Muscle layer of duodenum (tissue), 2 donors: ENCODE results near the gene TAMALIN.

ENCODE experiments used
- H3K27ac ChIP-seq: one replicate; pipeline ENCODE4 v1.7.0; 2013; ENCODE audit warnings: mild to moderate bottlenecking, low read length
- H3K27me3 ChIP-seq: one replicate; pipeline ENCODE4 v1.7.0; 2013; ENCODE audit warnings: low read depth, mild to moderate bottlenecking, control low read depth, low read length
- H3K36me3 ChIP-seq, 2 donors: one replicate each; pipeline ENCODE4 v1.7.0; 2013; ENCODE audit warnings: low read length in 2 of 2, control low read depth in 1 of 2, mild to moderate bottlenecking in 1 of 2; ENCODE audit not compliant: insufficient read depth in 2 of 2, control insufficient read depth in 1 of 2
- H3K4me1 ChIP-seq, 2 donors: one replicate each; pipeline ENCODE4 v1.7.0; 2013; ENCODE audit warnings: low read length in 2 of 2, mild to moderate bottlenecking in 2 of 2, control low read depth in 1 of 2, moderate library complexity in 1 of 2; ENCODE audit not compliant: insufficient read depth in 2 of 2, control insufficient read depth in 1 of 2
- H3K4me3 ChIP-seq, 2 donors: one replicate each; pipeline ENCODE4 v1.7.0; 2013; ENCODE audit warnings: low read length in 2 of 2, low read depth in 1 of 2, mild to moderate bottlenecking in 1 of 2
- H3K9me3 ChIP-seq, 2 donors: one replicate each; pipeline ENCODE4 v1.7.0; 2013; ENCODE audit warnings: low read length in 2 of 2, control low read depth in 1 of 2, mild to moderate bottlenecking in 1 of 2; ENCODE audit not compliant: control insufficient read depth in 1 of 2
- donor health status: healthy.

Gene TAMALIN

DNA sequence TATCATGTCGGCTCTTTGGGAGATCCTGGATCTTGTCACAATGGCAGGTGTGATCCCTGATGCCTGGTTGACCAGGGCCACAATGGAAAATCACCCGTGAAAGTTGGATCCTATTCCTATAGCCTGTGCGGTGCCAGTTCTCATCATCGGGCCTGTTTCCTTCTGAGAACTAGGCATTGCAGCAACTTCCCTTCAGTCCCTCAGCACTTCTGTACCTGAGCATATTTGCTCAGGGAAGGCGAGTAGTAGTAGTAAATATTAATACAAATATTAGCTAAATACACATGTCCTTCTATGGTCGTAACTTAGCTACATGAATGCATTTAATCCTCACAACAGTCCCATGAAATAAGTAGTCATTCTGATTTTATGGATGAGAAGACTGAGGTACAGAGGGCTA is 22.1 kb upstream of the TAMALIN start:
- peaks cover 0 to 4% of the 10 kb centered on the region in 2 donors for H3K4me1 ChIP-seq
- H3K27me3 ChIP-seq, result no peaks in the 10 kb centered on the region
- H3K4me3 ChIP-seq, result no peak overlapping the region
- H3K27ac ChIP-seq, result no peak overlapping the region
- H3K36me3 ChIP-seq, result peaks cover 46 to 53% of the 10 kb centered on the region in 2 donors
- H3K9me3 ChIP-seq, result no peaks in the 10 kb centered on the region

DNA sequence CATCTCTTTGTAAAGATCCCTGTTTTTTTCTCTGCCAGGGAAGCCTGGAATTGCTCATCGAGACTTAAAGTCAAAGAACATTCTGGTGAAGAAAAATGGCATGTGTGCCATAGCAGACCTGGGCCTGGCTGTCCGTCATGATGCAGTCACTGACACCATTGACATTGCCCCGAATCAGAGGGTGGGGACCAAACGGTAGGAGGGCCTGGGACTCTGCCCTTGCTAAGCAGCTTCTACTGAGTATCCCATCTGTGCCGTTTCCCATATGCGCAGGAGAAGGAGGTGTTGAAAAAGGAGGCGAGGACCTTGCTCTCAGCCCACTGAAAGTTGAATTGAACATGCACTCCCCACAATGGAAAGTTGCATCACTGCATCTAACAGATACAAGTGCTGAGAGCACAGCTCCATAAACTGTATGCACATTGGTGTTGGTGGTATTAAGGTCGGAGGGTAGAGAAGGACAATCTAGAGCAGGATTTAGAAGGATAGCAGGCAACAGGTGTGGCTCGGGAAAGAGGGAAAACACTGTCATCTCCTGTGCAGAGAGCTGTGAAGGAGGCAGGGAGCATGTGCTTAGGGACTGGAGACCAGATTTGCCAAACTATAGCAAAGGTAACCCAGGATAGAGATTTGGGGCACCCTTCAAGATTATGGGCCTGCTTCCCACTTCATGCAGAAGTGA is 21.5 kb upstream of the TAMALIN start:
- no peaks in the 10 kb centered on the region for H3K4me1 ChIP-seq
- peaks cover 46 to 53% of the 10 kb centered on the region in 2 donors for H3K36me3 ChIP-seq
- no peaks in the 10 kb centered on the region for H3K27me3 ChIP-seq
- no peak overlapping the region for H3K4me3 ChIP-seq
- H3K27ac ChIP-seq, result no peak overlapping the region
- H3K9me3 ChIP-seq, result no peaks in the 10 kb centered on the region

GRCh38 chr12:51986834-51987233 is 19.9 kb upstream of the TAMALIN start:
- H3K27ac ChIP-seq, result no peak overlapping the region
- H3K27me3 ChIP-seq, result no peaks in the 10 kb centered on the region
- no peaks in the 10 kb centered on the region for H3K4me1 ChIP-seq
- no peaks in the 10 kb centered on the region for H3K9me3 ChIP-seq
- peaks cover 45 to 54% of the 10 kb centered on the region in 2 donors for H3K36me3 ChIP-seq
- no peak overlapping the region for H3K4me3 ChIP-seq

GRCh38 chr12:51992246-51992645 is 14.5 kb upstream of the TAMALIN start:
- H3K9me3 ChIP-seq, result no peaks in the 10 kb centered on the region
- no peaks in the 10 kb centered on the region for H3K27me3 ChIP-seq
- no peak overlapping the region for H3K27ac ChIP-seq
- H3K4me3 ChIP-seq, result no peak overlapping the region
- no peaks in the 10 kb centered on the region for H3K4me1 ChIP-seq
- H3K36me3 ChIP-seq, result peaks cover 25 to 36% of the 10 kb centered on the region in 2 donors

DNA sequence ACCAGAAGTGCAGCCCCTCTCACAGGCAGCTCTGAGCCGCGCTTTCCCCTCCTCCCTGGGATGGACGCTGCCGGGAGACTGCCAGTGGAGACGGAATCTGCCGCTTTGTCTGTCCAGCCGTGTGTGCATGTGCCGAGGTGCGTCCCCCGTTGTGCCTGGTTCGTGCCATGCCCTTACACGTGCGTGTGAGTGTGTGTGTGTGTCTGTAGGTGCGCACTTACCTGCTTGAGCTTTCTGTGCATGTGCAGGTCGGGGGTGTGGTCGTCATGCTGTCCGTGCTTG is 12.3 kb upstream of the TAMALIN start:
- Histone ChIP-seq H3K36me3 (peaks cover 30 to 36% of the 10 kb centered on the region in 2 donors), H3K27ac (no peak overlapping the region), H3K4me1 (no peaks in the 10 kb centered on the region), H3K9me3 (no peaks in the 10 kb centered on the region), H3K27me3 (no peaks in the 10 kb centered on the region), H3K4me3 (no peak overlapping the region)

- Histone ChIP-seq H3K4me1 (no peaks in the 10 kb centered on the region), H3K27me3 (no peaks in the 10 kb centered on the region), H3K27ac (no peak overlapping the region), H3K9me3 (no peaks in the 10 kb centered on the region), H3K4me3 (no peak overlapping the region), H3K36me3 (peaks cover 31 to 36% of the 10 kb centered on the region in 2 donors)
Observed at GRCh38 chr12:51994959-51995358, 11.8 kb upstream of the TAMALIN start.

DNA sequence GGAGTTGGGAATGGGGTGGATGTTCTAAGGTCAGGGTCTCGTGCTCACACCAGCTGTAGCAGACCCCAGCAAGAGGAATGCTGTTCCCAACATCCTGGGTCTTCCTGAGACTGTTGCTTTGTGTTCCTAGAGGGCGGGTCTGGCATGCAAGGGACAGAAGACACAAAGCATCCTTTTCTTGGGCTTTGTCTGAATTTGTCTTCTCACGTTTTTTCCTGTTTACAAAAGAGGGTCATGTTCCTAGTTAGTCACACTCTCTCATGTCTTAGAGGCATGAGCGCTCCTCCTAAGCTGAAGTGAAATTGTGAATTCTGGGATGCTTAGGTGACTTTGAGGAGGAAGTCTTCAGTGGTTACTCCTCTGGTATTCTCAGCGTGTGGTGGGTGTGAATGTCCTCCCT is 9.6 kb upstream of the TAMALIN start:
- no peaks in the 10 kb centered on the region for H3K4me1 ChIP-seq
- H3K36me3 ChIP-seq, result peaks cover 28 to 31% of the 10 kb centered on the region in 2 donors
- no peak overlapping the region for H3K27ac ChIP-seq
- H3K4me3 ChIP-seq, result no peak overlapping the region
- H3K9me3 ChIP-seq, result no peaks in the 10 kb centered on the region
- no peaks in the 10 kb centered on the region for H3K27me3 ChIP-seq

- peaks cover 0 to 6% of the 10 kb centered on the region in 2 donors for H3K36me3 ChIP-seq
- H3K27me3 ChIP-seq, result no peaks in the 10 kb centered on the region
- H3K4me1 ChIP-seq, result peaks cover 0 to 9% of the 10 kb centered on the region in 2 donors
- no peaks in the 10 kb centered on the region for H3K9me3 ChIP-seq
- no peak overlapping the region for H3K4me3 ChIP-seq
- no peak overlapping the region for H3K27ac ChIP-seq
Observed at GRCh38 chr12:52003016-52003550, 3.7 kb upstream of the TAMALIN start.

GRCh38 chr12:52003591-52003990 is 3.2 kb upstream of the TAMALIN start:
- Histone ChIP-seq H3K36me3 (peaks cover 0 to 6% of the 10 kb centered on the region in 2 donors), H3K4me1 (peaks cover 0 to 14% of the 10 kb centered on the region in 2 donors), H3K27me3 (no peaks in the 10 kb centered on the region), H3K9me3 (no peaks in the 10 kb centered on the region), H3K4me3 (no peak overlapping the region), H3K27ac (no peak overlapping the region)

DNA sequence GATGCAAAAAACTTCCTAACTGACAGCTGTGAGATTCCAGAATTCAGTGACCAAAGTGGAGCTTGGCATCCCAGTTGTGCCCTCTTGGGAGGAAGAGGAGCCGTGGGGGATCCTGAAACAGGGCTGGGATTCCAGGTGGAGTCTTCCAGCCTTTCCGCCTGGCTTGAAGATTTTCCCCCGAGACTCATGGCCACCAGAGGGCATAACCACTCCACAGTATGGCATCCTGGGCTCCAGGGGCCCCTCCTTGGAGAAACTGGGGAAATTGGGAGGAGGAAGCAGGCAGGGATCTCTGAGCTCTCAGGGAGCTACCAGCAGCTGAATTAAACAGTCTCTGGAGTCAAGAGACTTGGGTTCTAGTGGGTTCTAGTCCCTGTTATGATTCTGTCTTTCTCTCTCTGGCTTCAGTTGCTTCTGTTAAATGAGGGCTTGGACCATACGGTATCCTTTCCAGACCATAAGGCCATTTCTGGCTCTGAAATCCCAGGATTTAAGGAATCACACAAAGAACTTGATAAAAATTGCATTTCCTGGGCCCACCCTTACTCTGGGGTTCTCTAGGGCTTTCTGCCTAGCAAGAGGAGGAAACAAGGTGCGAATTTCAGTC is 2.6 kb upstream of the TAMALIN start:
- Histone ChIP-seq H3K27ac (no peak overlapping the region), H3K27me3 (no peaks in the 10 kb centered on the region), H3K9me3 (no peaks in the 10 kb centered on the region), H3K36me3 (peaks cover 0 to 4% of the 10 kb centered on the region in 2 donors), H3K4me3 (no peak overlapping the region), H3K4me1 (peaks cover 0 to 19% of the 10 kb centered on the region in 2 donors)

DNA sequence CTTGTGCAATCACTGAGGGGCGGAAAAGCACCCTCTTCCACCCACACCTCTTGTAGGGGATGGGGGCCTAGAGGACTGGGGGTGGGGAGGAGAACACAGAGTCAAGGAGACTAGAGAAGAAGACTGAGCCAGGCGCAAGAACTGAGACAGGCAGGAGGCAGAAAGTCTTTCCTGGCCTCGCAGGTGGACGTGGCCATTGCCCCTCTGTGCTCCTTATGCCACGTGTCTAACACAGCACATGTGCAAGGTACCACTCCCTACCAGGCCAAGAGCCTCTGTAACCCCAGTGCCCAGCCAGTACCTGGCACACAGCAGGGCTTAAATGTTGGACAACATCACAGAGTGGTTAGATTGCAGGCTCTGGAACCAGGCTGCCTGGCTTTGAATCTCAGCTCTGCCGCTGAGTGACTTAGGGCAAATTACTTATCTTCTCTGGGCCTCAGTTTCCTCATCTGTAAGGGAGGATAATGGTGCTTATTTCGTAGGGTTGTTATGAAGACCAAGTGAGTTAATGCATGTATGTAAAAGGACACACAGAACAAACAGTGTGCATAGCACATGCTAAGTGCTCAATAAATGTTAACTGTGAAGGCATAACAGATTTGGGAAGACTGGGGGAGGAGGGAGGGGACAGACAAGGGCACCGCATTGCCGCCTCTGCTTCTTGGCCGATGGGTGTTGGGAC is 1.4 kb upstream of the TAMALIN start:
- H3K9me3 ChIP-seq, result no peaks in the 10 kb centered on the region
- no peaks in the 10 kb centered on the region for H3K36me3 ChIP-seq
- H3K27me3 ChIP-seq, result no peaks in the 10 kb centered on the region
- H3K4me1 ChIP-seq, result peaks cover 0 to 25% of the 10 kb centered on the region in 2 donors
- no peak overlapping the region for H3K27ac ChIP-seq
- H3K4me3 ChIP-seq, result no peak overlapping the region
